Measurements from ENCODE around the gene ME1. TPM values are rescaled to one million over a fixed set of nuclear protein-coding genes. Genes with fewer than 3 reads are reported as not detected.

The ME1 gene
- total and polyA plus RNA-seq, 2 donors (not counting 3 experiments of a cell fraction or from before 2014, with no cell fraction given): 7.3 to 29.3 TPM

DNA sequence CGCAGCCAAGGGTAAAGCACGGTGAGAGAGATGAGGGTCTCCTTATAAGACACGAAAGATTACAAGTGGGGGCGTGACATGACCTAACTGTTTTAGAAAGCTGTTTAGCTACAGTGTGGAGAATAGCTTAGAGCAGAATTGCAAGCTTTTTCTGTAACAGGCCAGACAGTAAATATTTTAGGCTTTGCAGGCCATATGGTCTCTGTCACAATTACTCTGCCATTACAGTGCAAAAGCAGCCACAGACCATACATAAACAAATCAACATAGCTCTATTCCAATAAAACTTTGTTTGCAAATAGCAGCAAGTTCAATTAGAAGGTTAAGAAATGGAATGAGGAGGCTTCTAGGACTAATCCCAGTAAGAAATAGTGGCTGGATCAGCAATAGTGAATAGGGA is 254.6 kb downstream of the ME1 start:
- Histone ChIP-seq H3K9ac (replicated peaks; ENCODE audit: extremely low read depth, insufficient read depth, low read length) (no peak overlapping the region), H3K4me1 (ENCODE audit: control insufficient read depth, extremely low read depth, insufficient read depth, low read length) (no peaks in the 10 kb centered on the region), H4K20me1 (replicated peaks; ENCODE audit: control insufficient read depth, extremely low read depth, insufficient read depth, low read length) (peaks cover 5% of the 10 kb centered on the region), H3K9me3 (replicated peaks; ENCODE audit: control insufficient read depth, insufficient read depth, low read length) (no peaks in the 10 kb centered on the region), H3K27me3 (ENCODE audit: control insufficient read depth in 2 of 2, insufficient read depth in 2 of 2, low read length in 2 of 2) (no peaks in the 10 kb centered on the region), H3K27ac (ENCODE audit: insufficient read depth, low read depth, low read length) (no peak overlapping the region), H3K9me1 (replicated peaks; ENCODE audit: control insufficient read depth, extremely low read depth, insufficient read depth, low read length) (no peaks in the 10 kb centered on the region), H3K79me2 (ENCODE audit: control insufficient read depth, insufficient read depth, low read length) (no peaks in the 10 kb centered on the region), H3K4me2 (ENCODE audit: insufficient read depth, low read length) (no peak overlapping the region), H3K36me3 (ENCODE audit: control insufficient read depth in 2 of 2, extremely low read depth in 1 of 2, insufficient read depth in 2 of 2, low read length in 2 of 2) (peaks cover 19 to 38% of the 10 kb centered on the region in 2 experiments), H2AFZ (ENCODE audit: low read depth, low read length) (no peak overlapping the region), H3K4me3 (replicated peaks in 1 of 3; ENCODE audit: insufficient read depth in 1 of 3, low read depth in 1 of 3, low read length in 3 of 3) (no peak overlapping the region)
- no peak for TF ChIP-seq GATA2 (IDR thresholded peaks at IDR 0.05; ENCODE audit: insufficient read depth, insufficient read length, low read depth, low read length)
- TF ChIP-seq, protein P1, sequence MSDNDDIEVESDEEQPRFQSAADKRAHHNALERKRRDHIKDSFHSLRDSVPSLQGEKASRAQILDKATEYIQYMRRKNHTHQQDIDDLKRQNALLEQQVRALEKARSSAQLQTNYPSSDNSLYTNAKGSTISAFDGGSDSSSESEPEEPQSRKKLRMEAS (IDR thresholded peaks at IDR 0.05; ENCODE audit: insufficient read depth, insufficient read length): no peak
- no peak for TF ChIP-seq MYC (IDR thresholded peaks at IDR 0.05; ENCODE audit: low read depth, low read length)
- TF ChIP-seq POLR2AphosphoS5 (IDR thresholded peaks at IDR 0.05; ENCODE audit: insufficient read depth, low read depth, low read length): no peak
- TF ChIP-seq POLR2A (IDR thresholded peaks at IDR 0.05; ENCODE audit: low read depth, low read length): no peak
- TF ChIP-seq, protein P2, sequence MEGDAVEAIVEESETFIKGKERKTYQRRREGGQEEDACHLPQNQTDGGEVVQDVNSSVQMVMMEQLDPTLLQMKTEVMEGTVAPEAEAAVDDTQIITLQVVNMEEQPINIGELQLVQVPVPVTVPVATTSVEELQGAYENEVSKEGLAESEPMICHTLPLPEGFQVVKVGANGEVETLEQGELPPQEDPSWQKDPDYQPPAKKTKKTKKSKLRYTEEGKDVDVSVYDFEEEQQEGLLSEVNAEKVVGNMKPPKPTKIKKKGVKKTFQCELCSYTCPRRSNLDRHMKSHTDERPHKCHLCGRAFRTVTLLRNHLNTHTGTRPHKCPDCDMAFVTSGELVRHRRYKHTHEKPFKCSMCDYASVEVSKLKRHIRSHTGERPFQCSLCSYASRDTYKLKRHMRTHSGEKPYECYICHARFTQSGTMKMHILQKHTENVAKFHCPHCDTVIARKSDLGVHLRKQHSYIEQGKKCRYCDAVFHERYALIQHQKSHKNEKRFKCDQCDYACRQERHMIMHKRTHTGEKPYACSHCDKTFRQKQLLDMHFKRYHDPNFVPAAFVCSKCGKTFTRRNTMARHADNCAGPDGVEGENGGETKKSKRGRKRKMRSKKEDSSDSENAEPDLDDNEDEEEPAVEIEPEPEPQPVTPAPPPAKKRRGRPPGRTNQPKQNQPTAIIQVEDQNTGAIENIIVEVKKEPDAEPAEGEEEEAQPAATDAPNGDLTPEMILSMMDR (IDR thresholded peaks at IDR 0.05; ENCODE audit: extremely low read depth in 1 of 2, insufficient read depth in 1 of 2, low read depth in 1 of 2, low read length in 2 of 2): no peak
- TF ChIP-seq FOS (IDR thresholded peaks at IDR 0.05; ENCODE audit: borderline replicate concordance, insufficient read depth, low read length): no peak
- TF ChIP-seq JUN (IDR thresholded peaks at IDR 0.05; ENCODE audit: borderline replicate concordance, insufficient read depth, insufficient read length, low read depth): no peak
- TF ChIP-seq EZH2 (IDR thresholded peaks at IDR 0.05; ENCODE audit: borderline replicate concordance, low read depth, low read length, severe bottlenecking): no peak
- FAIRE-seq (no peak), DNase-seq (ENCODE audit: low read depth, low spot score) (no peak)
- POLR2A ChIA-PET: no interaction called here
- no TSS peak for BruUV-seq (replicated peaks)
- intact Hi-C loops (cut with micrococcal nuclease): loop anchor here (2.0 kb wide), 1 partner anchor 39 kb away; no protein-coding TSS in a partner anchor
- dilution Hi-C loops (cut with MboI; ENCODE audit: extremely low pct_ligation_motif_present, low sequenced_read_pairs): no loop called here
- CTCF ChIA-PET: interaction anchor here (0.8 to 1.3 kb wide), 3 partner anchors 17 to 111 kb away, joined by 3 to 4 read pairs (median 3); partner anchors contain the start of genes DOP1A, RWDD2A and UBE3D

Measured in endothelial cell of umbilical vein (primary cell).